Activated CD4-positive, alpha-beta T cell treated with anti-CD3 and anti-CD28 coated beads, Interleukin-2, amount 10 ng/mL, durations not matched to agents 24 days and 14 days (primary cell): Measurements from ENCODE around the gene LMF1. TPM values are rescaled to one million over a fixed set of nuclear protein-coding genes. Genes with fewer than 3 reads are reported as not detected.
"Not testable (repeated sequence)": the region's sequence is repeated elsewhere in the genome, so short reads cannot be mapped to it uniquely, and the experiment has no call there.

Experiments used
- DNase-seq: peaks from one replicate; pipeline ENCODE4 v3.0.0; 2022
- H3K27ac Mint-ChIP-seq: one replicate; pipeline ENCODE4 v1.8.0; 2022; ENCODE audit warnings: mild to moderate bottlenecking, mixed read lengths
- H3K27me3 Mint-ChIP-seq: one replicate; pipeline ENCODE4 v1.8.0; 2022; ENCODE audit warnings: mixed read lengths
- H3K36me3 Mint-ChIP-seq: one replicate; pipeline ENCODE4 v1.8.0; 2022; ENCODE audit warnings: low read depth, mild to moderate bottlenecking, mixed read lengths
- H3K4me1 Mint-ChIP-seq: one replicate; pipeline ENCODE4 v1.8.0; 2021; ENCODE audit warnings: mixed read lengths
- H3K4me3 Mint-ChIP-seq: one replicate; pipeline ENCODE4 v1.8.0; 2022; ENCODE audit warnings: mild to moderate bottlenecking, moderate library complexity, mixed read lengths
- H3K9me3 Mint-ChIP-seq: one replicate; pipeline ENCODE4 v1.8.0; 2021; ENCODE audit warnings: mixed read lengths
- intact Hi-C: fragments of 100-400 bp; cut with micrococcal nuclease; formaldehyde crosslinking; loops from one replicate; pipeline ENCODE4 v1.15.1; 2023
- total RNA-seq: library from RNA; stranded (reverse); gene quantifications from 2 replicates; pipeline ENCODE4 v1.2.3, GENCODE V29; 2022

The LMF1 gene
- total RNA-seq, 1 donor from 2014 or later, result 11.9 TPM

GRCh38 chr16:836822-837221 lies 134.0 kb downstream of the LMF1 start:
- H3K9me3 Mint-ChIP-seq, result not testable (repeated sequence)

GRCh38 chr16:836221-836620 lies 134.6 kb downstream of the LMF1 start:
- no peaks in the 10 kb centered on the region for H3K4me1 Mint-ChIP-seq
- no peaks in the 10 kb centered on the region for H3K27me3 Mint-ChIP-seq
- no peak overlapping the region for H3K4me3 Mint-ChIP-seq
- no peak for DNase-seq
- no peak overlapping the region for H3K27ac Mint-ChIP-seq
- no peaks in the 10 kb centered on the region for H3K9me3 Mint-ChIP-seq
- intact Hi-C loops, result no loop called here
- no peaks in the 10 kb centered on the region for H3K36me3 Mint-ChIP-seq

More at GRCh38 chr16:836822-837221, 134.0 kb downstream of the LMF1 start:
- H3K27ac Mint-ChIP-seq, H3K36me3 Mint-ChIP-seq, H3K4me1 Mint-ChIP-seq, DNase-seq, H3K4me3 Mint-ChIP-seq, intact Hi-C loops, H3K27me3 Mint-ChIP-seq: not testable (repeated sequence)

DNA sequence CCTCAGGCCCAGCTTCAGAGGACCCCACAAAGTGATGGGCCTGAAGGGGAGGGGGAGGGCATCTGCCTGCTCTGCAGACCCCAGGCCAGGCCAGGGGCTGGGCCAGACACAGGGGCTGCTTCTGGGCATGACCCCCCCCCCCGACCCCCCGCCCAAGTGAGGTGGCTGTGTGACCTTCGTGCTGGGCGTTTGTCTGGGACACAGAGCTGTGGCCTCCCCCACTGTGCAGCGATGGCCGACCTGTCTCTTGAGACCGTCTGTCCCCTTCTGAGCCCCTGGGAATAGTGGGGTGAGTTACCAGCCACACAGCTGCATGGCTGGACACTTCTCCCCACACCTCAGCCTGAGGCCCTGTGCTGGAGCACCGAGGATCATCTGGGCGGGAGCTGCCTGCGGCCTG lies 135.4 kb downstream of the LMF1 start:
- Mint-ChIP-seq H3K27ac (no peak overlapping the region), H3K4me1 (no peaks in the 10 kb centered on the region), H3K9me3 (no peaks in the 10 kb centered on the region), H3K27me3 (no peaks in the 10 kb centered on the region), H3K4me3 (no peak overlapping the region), H3K36me3 (no peaks in the 10 kb centered on the region)
- intact Hi-C loops, result no loop called here
- no peak for DNase-seq

GRCh38 chr16:833411-833810 lies 137.4 kb downstream of the LMF1 start:
- Mint-ChIP-seq H3K4me1 (no peaks in the 10 kb centered on the region), H3K4me3 (no peak overlapping the region)

DNA sequence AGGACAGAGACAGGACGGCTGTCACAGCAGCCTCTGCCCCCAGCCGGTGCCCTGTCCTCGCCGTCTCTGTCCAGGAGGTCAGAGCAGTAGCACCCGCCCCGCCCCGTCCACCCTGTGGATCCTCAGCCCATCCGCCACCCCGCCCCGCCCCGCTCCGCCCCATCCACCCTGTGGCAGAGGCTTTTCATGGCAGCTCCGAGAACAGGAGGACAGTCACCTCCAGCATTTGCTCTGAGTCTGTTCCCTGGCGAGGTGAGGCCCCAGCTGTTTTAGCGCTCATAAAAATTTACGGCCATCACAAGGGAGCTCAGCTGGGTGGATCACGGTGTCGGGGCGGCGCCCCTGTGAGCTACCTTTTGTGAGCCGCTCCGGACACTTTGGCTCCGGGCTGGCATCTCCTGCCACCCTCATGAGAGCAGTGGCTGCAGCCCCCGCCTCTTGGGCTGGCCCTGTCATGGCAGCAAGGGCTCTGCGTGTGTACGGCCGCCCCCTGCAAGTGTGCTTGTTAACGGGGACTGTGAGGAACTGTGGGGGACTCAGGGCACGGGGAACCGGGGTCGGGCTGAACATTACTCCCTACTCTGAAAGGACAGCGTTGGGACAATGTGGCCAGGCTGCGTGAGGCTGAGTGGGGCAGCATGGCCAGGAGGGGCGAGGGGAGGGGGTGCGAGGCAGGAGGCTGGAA lies 138.0 kb downstream of the LMF1 start:
- no peak overlapping the region for H3K4me3 Mint-ChIP-seq
- no peaks in the 10 kb centered on the region for H3K27me3 Mint-ChIP-seq
- intact Hi-C loops, result no loop called here
- no peak for DNase-seq
- no peaks in the 10 kb centered on the region for H3K36me3 Mint-ChIP-seq
- no peak overlapping the region for H3K27ac Mint-ChIP-seq
- H3K4me1 Mint-ChIP-seq, result no peaks in the 10 kb centered on the region
- no peaks in the 10 kb centered on the region for H3K9me3 Mint-ChIP-seq

More at GRCh38 chr16:833411-833810, 137.4 kb downstream of the LMF1 start:
- Mint-ChIP-seq H3K27me3 (no peaks in the 10 kb centered on the region), H3K9me3 (no peaks in the 10 kb centered on the region), H3K36me3 (no peaks in the 10 kb centered on the region), H3K27ac (no peak overlapping the region)
- intact Hi-C loops, result no loop called here
- DNase-seq, result no peak

DNA sequence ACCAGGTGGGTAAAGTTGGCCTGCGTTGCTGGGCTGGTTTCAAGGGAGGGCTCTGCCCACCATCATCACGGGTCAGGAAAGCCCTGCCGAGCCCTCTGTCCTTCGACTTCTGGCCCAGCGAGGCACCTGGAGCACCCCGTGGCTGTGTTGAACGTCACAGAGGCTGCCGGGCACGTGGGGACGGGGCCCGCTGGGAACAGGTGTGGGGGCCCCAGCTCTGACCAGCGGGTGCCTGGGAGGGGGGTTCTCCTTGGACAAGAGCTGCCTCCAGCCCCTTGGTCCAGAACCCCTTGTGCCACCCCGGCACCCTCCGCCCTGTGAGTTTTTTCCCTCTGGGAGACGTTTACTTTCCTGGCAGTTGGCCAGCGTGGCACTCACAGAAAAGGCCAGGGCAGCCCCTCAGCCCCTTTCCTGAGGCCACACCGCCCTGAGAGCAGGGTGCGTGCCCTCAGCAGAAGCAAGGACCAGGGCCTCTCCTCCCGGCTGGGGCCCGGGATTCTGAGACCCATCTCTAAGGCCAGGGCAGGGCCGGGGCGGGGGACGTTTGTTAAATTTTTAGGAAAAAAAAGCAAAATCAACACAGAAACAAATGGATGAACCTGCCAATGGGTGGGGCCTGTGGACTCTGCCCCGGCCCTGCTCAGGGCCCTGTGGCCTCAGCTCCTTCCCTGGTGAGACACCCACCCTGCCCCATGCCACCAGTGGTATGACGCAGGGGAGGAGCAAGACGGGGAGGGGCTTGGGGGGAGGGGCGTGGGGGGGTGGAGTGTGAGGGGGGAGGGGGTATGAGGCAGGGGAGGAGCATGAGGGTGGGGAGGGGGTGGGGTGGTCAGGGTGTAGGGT lies 139.0 kb downstream of the LMF1 start:
- Mint-ChIP-seq H3K27me3 (no peaks in the 10 kb centered on the region), H3K9me3 (no peaks in the 10 kb centered on the region), H3K36me3 (no peaks in the 10 kb centered on the region), H3K4me1 (no peaks in the 10 kb centered on the region), H3K27ac (no peak overlapping the region), H3K4me3 (no peak overlapping the region)
- intact Hi-C loops, result no loop called here
- no peak for DNase-seq

DNA sequence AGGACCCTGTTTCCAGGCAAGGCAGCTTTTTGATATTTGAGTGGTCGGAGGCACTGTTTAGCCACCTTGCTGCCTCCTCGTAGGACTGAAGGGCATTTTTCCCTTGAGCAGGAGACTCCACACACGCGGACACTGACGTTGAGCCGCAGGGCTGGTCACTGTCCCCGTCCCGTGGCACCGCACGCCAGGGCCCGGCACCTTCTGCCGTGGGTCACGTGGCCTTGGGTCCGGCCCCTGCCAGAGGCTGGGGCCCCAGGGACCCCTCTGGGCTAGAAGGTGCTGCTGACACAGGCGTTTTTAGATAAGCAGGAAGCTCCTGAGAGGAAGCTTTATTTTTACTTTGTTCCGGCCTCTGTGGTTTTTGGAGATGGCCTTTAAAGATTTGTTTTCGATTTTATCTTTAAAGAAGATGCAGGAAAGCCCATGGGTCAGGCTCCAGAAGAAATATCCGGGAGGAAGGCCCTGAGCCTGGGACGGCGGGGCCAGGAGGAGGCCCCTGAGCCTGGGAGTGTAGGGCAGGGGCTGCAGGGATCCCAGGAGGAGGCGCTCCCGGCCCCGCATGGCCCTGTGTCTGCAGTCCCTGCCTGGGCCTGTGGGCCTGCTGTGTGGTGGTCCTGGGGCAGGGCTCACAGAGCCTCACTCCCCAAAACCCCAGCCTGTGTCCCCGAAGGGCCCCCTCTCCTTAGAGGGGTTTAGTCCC lies 139.8 kb downstream of the LMF1 start:
- H3K4me3 Mint-ChIP-seq, result no peak overlapping the region
- DNase-seq, result no peak
- no peaks in the 10 kb centered on the region for H3K9me3 Mint-ChIP-seq
- no peaks in the 10 kb centered on the region for H3K36me3 Mint-ChIP-seq
- no peak overlapping the region for H3K27ac Mint-ChIP-seq
- H3K27me3 Mint-ChIP-seq, result no peaks in the 10 kb centered on the region
- H3K4me1 Mint-ChIP-seq, result no peaks in the 10 kb centered on the region
- intact Hi-C loops, result no loop called here

DNA sequence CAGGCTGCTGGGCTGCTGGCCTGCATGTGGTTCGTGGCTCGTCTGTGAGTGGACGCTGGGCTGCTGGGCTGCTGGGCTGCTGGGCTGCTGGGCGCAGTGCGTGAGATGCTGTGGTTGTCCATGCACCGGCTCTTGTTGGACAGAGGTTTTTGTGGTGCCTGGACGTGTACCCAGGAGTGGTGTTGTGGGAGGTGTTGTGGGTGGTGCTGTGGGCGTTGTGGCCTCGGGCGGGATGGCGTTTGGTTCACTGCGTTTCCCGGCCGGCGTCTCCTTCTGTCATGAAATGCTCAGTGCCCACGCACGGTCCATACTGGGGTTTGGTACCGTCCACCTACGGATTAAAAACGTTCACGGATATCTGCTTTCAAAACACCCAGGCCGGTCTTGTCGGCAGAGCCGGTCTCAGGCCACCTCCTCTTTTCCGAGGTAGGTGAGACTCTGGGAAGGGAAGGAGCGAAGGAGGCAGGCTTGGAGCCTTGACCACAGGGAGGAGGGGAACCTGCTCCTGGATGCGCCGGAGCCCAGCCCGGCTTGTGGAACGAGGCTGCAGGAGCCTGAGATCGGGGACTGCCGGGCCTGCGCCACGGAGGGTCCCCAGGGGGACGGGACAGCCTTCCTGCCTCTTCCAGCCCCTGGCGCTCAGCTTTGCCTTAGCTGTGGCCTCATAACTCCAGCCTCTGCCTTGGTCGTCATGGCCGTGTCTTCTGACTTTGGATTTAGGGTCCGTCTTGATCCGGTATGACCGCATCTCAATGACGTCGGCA lies 140.5 kb downstream of the LMF1 start:
- H3K9me3 Mint-ChIP-seq, result no peaks in the 10 kb centered on the region
- H3K27ac Mint-ChIP-seq, result no peak overlapping the region
- no peaks in the 10 kb centered on the region for H3K4me1 Mint-ChIP-seq
- DNase-seq, result no peak
- H3K27me3 Mint-ChIP-seq, result no peaks in the 10 kb centered on the region
- H3K36me3 Mint-ChIP-seq, result no peaks in the 10 kb centered on the region
- H3K4me3 Mint-ChIP-seq, result no peak overlapping the region
- intact Hi-C loops, result no loop called here

GRCh38 chr16:828891-829290 lies 141.9 kb downstream of the LMF1 start:
- no peaks in the 10 kb centered on the region for H3K36me3 Mint-ChIP-seq
- no peaks in the 10 kb centered on the region for H3K27me3 Mint-ChIP-seq
- no peak overlapping the region for H3K4me3 Mint-ChIP-seq
- no peaks in the 10 kb centered on the region for H3K9me3 Mint-ChIP-seq
- no peak overlapping the region for H3K27ac Mint-ChIP-seq
- intact Hi-C loops, result no loop called here
- DNase-seq, result no peak
- H3K4me1 Mint-ChIP-seq, result no peaks in the 10 kb centered on the region

DNA sequence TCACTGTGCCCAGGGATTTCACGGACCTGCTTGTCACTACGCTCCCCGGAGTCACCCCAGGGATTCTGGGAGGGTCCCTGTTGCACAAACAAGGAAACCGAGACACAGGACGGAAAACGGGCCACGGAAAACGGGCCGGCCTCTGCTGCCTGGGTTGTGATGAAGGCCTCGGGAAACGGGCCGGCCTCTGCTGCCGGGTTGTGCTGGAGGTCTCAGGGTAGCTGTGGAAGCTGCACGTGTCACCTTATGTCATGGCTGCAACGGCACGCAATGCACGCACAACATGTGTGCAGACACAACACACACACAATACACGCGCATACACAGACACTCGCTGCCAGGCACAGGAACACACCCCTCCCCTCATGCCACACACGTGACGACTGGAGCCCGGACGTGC lies 143.3 kb downstream of the LMF1 start:
- no peak overlapping the region for H3K4me3 Mint-ChIP-seq
- no peak overlapping the region for H3K27ac Mint-ChIP-seq
- no peaks in the 10 kb centered on the region for H3K4me1 Mint-ChIP-seq
- no peaks in the 10 kb centered on the region for H3K9me3 Mint-ChIP-seq
- intact Hi-C loops, result no loop called here
- no peak for DNase-seq
- no peaks in the 10 kb centered on the region for H3K27me3 Mint-ChIP-seq
- no peaks in the 10 kb centered on the region for H3K36me3 Mint-ChIP-seq

- Mint-ChIP-seq H3K4me1 (peaks cover 2% of the 10 kb centered on the region), H3K27ac (no peak overlapping the region), H3K4me3 (no peak overlapping the region), H3K36me3 (no peaks in the 10 kb centered on the region), H3K9me3 (no peaks in the 10 kb centered on the region), H3K27me3 (no peaks in the 10 kb centered on the region)
- no peak for DNase-seq
- intact Hi-C loops, result no loop called here
Measured at GRCh38 chr16:825341-826061, 145.3 kb downstream of the LMF1 start.

GRCh38 chr16:824601-825000 lies 146.2 kb downstream of the LMF1 start:
- Mint-ChIP-seq H3K36me3 (no peaks in the 10 kb centered on the region), H3K4me3 (no peak overlapping the region), H3K9me3 (no peaks in the 10 kb centered on the region), H3K27me3 (peaks cover 4% of the 10 kb centered on the region), H3K4me1 (peaks cover 4% of the 10 kb centered on the region), H3K27ac (no peak overlapping the region)
- DNase-seq, result no peak
- intact Hi-C loops, result no loop called here

GRCh38 chr16:824194-824593 lies 146.6 kb downstream of the LMF1 start:
- no peaks in the 10 kb centered on the region for H3K9me3 Mint-ChIP-seq
- H3K27me3 Mint-ChIP-seq, result peaks cover 4% of the 10 kb centered on the region
- H3K27ac Mint-ChIP-seq, result no peak overlapping the region
- no peaks in the 10 kb centered on the region for H3K36me3 Mint-ChIP-seq
- intact Hi-C loops, result no loop called here
- peaks cover 5% of the 10 kb centered on the region for H3K4me1 Mint-ChIP-seq
- no peak for DNase-seq
- no peak overlapping the region for H3K4me3 Mint-ChIP-seq
